Measurements from ENCODE around the gene REG1B.
"Not testable (repeated sequence)": the region's sequence is repeated elsewhere in the genome, so short reads cannot be mapped to it uniquely, and the experiment has no call there.

Gene REG1B

DNA sequence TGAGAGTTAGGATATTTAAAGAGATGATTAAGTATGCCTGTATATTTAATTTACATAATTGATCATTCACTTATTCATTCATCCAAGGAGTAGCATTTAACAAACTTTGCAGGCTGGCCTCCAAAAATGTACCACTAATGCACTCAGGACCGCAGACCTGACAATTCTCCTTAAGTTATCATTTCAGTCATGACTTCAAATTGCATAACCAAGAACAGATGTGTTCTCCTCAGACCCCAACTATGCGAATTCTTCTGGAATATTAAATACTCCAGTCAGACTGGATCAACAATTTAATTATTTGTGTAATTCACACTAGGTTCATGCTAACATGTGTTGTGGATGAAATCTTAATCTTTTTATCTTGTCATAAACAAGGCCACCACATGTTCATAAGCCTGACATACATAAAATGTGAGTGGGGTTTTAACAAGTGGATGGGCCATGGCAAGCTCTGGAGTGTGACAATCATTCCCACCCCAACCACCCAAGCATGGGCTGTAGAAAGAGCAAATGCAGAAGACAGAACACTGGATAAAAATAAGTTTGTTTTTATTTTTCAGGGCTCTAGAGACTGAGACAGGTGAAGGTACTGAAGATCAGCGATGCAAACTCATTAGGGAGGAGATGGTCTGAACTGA lies 3.2 kb downstream of the REG1B start:
- no peak for DNase-seq (ENCODE audit: low read depth)

DNA sequence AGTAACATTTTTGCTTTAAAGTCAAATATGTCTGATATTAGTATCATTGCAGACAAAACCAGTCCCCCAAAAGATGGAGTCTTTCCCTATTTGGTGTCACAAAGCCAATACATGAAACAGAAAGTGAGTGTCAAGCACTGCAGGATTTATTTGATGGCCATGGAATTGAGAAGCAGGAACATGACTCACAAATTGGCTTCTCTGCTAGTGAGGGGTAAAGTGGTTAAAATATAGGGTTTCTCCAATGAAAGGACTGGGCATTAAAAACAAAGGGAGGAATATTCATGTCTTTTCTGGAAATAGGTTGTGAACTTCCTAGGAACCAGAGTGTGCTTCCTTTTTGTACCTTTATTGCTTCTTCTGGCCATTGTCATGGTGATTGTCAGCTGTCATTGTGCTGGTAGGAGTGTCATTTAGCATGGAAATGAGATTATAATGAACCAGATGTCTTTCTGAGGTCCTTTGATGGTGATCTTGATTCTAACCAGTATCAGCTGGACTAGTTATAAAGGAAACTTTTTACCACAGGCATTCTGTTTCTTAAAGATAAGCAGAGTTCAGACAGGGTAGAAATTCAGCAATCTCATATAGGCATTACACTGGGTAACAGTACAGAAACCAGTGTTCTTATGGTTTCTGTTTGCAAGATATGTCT lies 4.1 kb downstream of the REG1B start:
- DNase-seq (ENCODE audit: low read depth), result no peak

- DNase-seq (ENCODE audit: low read depth), result no peak
Observed at GRCh38 chr2:79082987-79083386, 4.8 kb downstream of the REG1B start.

DNA sequence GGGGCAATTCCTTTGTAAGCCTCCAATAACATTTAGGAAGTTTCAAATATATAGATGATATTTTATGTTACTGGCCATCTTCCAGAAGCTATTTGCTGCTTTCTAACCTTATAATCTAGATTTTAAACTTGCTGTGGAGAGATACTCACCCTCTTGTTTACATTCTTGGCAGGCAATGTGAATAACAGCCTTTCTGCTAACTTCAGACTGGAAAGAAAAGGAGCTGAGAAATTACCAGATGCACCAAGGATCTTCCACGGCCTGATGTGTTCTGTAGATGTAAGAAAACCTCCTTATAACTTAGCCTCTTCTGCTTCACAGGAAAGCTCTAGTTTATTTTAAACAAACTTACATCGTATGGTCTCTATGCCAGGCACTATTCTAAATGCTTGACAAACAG lies 16.7 kb downstream of the REG1B start:
- DNase-seq (ENCODE audit: low read depth), result no peak

GRCh38 chr2:79065201-79065600 lies 22.6 kb downstream of the REG1B start:
- DNase-seq (ENCODE audit: low read depth), result no peak

DNA sequence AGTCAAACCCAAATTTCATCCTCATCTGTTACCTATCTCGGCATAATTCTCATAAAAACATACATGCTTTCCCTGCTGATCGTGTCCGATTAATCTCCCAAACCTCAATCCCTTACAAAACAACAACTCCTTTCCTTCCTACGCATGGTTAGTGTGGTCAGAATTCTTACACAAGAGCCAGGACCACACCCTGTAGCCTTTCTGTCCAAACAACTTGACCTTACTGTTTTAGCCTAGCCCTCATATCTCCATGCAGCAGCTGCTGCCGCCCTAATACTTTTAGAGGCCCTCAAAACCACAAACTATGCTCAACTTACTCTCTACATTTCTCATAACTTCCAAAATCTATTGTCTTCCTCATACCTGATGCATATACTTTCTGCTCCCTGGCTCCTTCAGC lies 33.0 kb downstream of the REG1B start:
- DNase-seq (ENCODE audit: low read depth), result not testable (repeated sequence)

GRCh38 chr2:79053486-79053885 lies 34.3 kb downstream of the REG1B start:
- not testable (repeated sequence) for DNase-seq (ENCODE audit: low read depth)

DNA sequence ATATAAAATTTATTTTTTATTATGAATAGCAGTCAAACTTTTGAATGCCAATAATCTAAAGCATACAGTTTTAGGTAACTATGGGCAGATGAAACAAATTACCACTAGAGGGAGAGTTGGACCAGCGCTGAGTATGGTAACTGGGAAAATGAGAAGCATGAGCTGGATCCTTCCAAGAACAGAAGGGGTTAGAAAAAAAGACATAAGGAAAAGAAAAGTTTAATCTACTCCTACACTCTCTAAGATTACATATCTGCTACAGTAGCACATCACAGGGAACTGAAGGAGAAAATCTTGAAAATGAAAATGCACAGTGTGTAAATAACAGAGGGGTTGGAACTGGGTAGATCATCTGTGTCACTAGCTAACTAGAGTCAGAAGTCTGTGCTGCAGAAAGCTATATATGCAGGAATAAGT lies 46.8 kb downstream of the REG1B start:
- DNase-seq (ENCODE audit: low read depth), result no peak

DNA sequence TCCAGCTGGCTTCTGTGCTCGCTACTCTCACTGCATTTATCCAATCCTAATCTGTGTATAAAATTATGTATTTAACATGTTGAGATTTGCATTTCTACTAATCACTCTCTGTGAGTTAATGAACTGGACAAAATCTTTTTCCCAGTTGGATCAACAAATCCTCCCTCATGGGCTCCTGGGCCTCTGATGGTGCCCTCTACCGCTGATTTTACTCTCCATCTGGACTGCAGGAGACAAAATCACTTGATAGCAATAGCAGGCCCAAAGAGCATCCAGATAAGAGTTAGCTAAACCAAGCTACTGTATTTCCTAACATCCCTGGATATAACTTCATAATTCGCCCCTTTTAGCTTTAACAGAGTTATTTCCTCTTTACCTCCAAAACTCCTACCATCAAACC lies 47.8 kb downstream of the REG1B start:
- DNase-seq (ENCODE audit: low read depth), result no peak

Measured in activated gamma-delta T cell treated with anti-CD3 and anti-CD28 coated beads, Interleukin-2, amount 50 U/mL, for 16 hours (primary cell).